ENCODE measurements around the gene SEC14L6. TPM values are rescaled to one million over a fixed set of nuclear protein-coding genes. Genes with fewer than 3 reads are reported as not detected.
A peak's percentile ranks its signal among the peaks of the same experiment; 100 is the strongest.
"Not testable (repeated sequence)": the region's sequence is repeated elsewhere in the genome, so short reads cannot be mapped to it uniquely, and the experiment has no call there.

The SEC14L6 gene
- total RNA-seq, 2 donors from 2014 or later, result 0.27 to 0.56 TPM

DNA sequence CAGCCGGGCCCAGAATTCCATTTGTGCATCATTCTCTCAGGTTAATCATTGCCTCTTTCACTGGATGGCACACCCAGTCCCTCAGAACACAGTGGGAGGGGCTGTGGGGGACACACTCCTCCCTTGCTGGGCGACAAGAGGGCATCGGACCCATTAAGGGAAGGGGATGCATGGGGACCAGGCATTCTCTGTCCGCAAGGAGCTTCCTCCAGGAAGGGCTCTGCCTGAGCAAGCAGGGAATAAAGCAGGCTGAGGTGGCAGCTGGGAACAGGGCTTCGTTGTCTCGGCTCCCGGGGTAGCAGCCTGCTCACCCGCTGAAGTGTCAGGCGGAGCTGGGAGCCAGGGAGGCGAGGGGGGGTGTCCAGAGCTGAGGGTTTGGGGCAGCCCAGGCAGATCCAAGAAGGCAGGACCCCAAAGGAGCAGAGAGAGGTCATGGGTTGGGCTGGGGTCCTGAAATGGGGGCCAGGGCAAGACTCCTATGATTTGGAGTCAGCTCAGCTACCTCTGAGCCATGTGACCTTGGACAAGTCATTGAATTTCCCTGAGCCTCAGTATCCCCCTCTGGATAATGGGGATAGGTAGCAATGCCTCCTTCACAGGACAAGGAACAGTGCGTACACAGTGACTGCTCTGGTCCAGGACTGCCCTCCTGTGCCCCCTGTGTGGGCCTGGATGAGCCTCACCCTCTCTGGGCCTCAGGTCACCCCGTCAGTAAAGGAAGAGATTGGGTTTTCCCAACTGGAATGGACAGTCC, 26.5 kb upstream of the SEC14L6 start:
- Histone ChIP-seq H3K36me3 (peaks cover 19% of the 10 kb centered on the region), H3K4me3 (no peak overlapping the region), H3K4me1 (ENCODE audit: control insufficient read depth in 1 of 2, low read depth in 2 of 2) (peaks cover 12 to 28% of the 10 kb centered on the region in 2 donors), H3K27ac (peak overlapping the region in 1 of 2 donors; percentile 69), H3K27me3 (replicated peaks; ENCODE audit: insufficient read depth) (no peaks in the 10 kb centered on the region), H3K9me3 (no peaks in the 10 kb centered on the region)
- DNase-seq (ENCODE audit: low spot score), result no peak
- ATAC-seq (ENCODE audit: insufficient number of reproducible peaks, low FRiP score, low read depth), result no peak
- TF ChIP-seq CTCF (IDR thresholded peaks at IDR 0.05), result no peak

DNA sequence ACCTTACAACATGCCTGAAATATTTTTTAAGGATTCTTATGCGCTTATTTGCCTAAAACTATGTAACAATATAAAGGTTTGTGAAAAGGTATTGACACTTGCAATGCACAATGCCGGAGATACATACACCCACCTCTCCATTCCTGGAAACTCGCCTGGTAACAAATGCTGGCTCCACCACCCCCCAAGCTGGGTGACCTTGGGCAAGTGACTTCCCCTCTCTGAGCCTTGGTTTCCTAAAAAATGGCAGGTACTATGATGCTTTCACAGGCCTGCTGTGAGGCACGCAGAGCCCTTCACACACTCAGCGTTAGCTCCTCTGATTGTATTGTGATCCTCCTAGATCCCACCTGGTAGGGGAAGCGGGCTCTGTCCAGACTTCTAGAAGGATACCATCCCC, 25.7 kb upstream of the SEC14L6 start:
- Histone ChIP-seq H3K27ac (no peak overlapping the region), H3K4me3 (no peak overlapping the region), H3K9me3 (no peaks in the 10 kb centered on the region), H3K27me3 (replicated peaks; ENCODE audit: insufficient read depth) (no peaks in the 10 kb centered on the region), H3K36me3 (peaks cover 11% of the 10 kb centered on the region), H3K4me1 (ENCODE audit: control insufficient read depth in 1 of 2, low read depth in 2 of 2) (peaks cover 12 to 28% of the 10 kb centered on the region in 2 donors)
- ATAC-seq (ENCODE audit: insufficient number of reproducible peaks, low FRiP score, low read depth) (no peak), DNase-seq (ENCODE audit: low spot score) (no peak)
- no peak for TF ChIP-seq CTCF (IDR thresholded peaks at IDR 0.05)

DNA sequence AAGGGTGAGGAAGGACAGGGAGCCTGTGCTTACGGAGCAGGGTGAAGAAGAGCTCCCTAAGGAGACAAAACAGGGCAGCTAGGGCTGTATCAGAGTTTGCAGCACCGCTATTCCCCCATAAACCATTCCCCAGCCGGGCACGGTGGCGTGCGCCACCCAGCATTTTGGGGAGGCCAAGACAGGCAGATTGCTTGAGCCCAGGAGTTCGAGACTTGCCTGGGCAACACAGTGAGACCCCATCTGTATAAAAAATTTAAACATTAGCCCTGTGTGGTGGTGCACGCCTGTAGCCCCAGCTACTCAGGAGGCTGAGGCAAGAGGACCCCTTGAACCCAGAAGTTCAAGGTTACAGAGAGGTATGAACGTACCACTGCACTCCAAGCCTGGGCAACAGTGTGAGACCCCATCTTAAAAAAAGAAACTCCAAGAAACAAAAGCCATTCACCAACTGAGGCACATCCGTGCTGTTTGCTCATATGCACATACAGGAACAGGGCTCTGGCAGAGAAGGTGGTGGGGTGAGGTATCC, 23.2 kb upstream of the SEC14L6 start:
- Histone ChIP-seq H3K4me1 (ENCODE audit: control insufficient read depth in 1 of 2, low read depth in 2 of 2) (peaks cover 1 to 11% of the 10 kb centered on the region in 2 donors), H3K27ac (no peak overlapping the region), H3K4me3 (no peak overlapping the region), H3K27me3 (replicated peaks; ENCODE audit: insufficient read depth) (no peaks in the 10 kb centered on the region), H3K9me3 (no peaks in the 10 kb centered on the region), H3K36me3 (no peaks in the 10 kb centered on the region)
- ATAC-seq (ENCODE audit: insufficient number of reproducible peaks, low FRiP score, low read depth), result no peak
- DNase-seq (ENCODE audit: low spot score), result no peak
- TF ChIP-seq CTCF (IDR thresholded peaks at IDR 0.05), result no peak

- no peaks in the 10 kb centered on the region for H3K27me3 ChIP-seq (replicated peaks; ENCODE audit: insufficient read depth)
- no peak for DNase-seq (ENCODE audit: low spot score)
- no peak overlapping the region for H3K27ac ChIP-seq
- no peaks in the 10 kb centered on the region for H3K36me3 ChIP-seq
- no peak for TF ChIP-seq CTCF (IDR thresholded peaks at IDR 0.05)
- no peaks in the 10 kb centered on the region for H3K4me1 ChIP-seq (ENCODE audit: control insufficient read depth in 1 of 2, low read depth in 2 of 2)
- no peak overlapping the region for H3K4me3 ChIP-seq
- ATAC-seq (ENCODE audit: insufficient number of reproducible peaks, low FRiP score, low read depth), result no peak
- no peaks in the 10 kb centered on the region for H3K9me3 ChIP-seq
Observed at GRCh38 chr22:30568137-30568805, 21.7 kb upstream of the SEC14L6 start.

DNA sequence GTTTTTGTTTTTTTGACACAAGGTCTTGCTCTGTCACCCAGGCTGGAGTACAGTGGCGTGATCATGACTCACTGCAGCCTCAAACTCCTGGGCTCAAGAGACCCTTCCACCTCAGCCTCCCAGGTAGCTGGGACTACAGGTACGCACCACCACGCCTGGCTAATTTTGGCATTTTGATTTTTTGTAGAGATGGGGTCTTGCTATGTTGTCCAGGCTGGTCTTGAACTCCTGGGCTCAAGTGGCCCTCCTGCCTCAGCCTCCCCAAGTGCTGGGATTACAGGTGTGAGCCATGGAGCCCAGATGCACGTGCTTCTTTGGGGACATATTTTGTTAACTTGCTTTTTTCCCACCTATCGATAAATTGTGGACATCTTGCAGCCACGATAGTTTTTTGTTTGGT, 20.7 kb upstream of the SEC14L6 start:
- not testable (repeated sequence) for ATAC-seq (ENCODE audit: insufficient number of reproducible peaks, low FRiP score, low read depth); H3K36me3 ChIP-seq

More for the DNA sequence above, 20.7 kb upstream of the SEC14L6 start:
- H3K27me3 ChIP-seq (replicated peaks; ENCODE audit: insufficient read depth); H3K4me1 ChIP-seq (ENCODE audit: control insufficient read depth in 1 of 2, low read depth in 2 of 2); H3K4me3 ChIP-seq; DNase-seq (ENCODE audit: low spot score); H3K27ac ChIP-seq; H3K9me3 ChIP-seq: not testable (repeated sequence)

Measured in thoracic aorta (tissue), 2 donors.